Neural crest cell (in vitro differentiated cells): Measurements from ENCODE around the gene NAPB. TPM values are rescaled to one million over a fixed set of nuclear protein-coding genes. Genes with fewer than 3 reads are reported as not detected.

Experiments
- DNase-seq: peaks from one replicate; pipeline ENCODE4 v3.0.0; 2021; ENCODE audit warnings: low read depth, mixed read lengths, low spot score
- H3K27ac Mint-ChIP-seq: one replicate; pipeline ENCODE4 v1.8.0; 2021; ENCODE audit warnings: mild to moderate bottlenecking, mixed read lengths; ENCODE audit not compliant: unreplicated experiment
- H3K27me3 Mint-ChIP-seq: 2 replicates; pipeline ENCODE4 v1.8.0; 2021; ENCODE audit warnings: low read depth, mild to moderate bottlenecking, mixed read lengths
- H3K36me3 Mint-ChIP-seq: 2 replicates; pipeline ENCODE4 v1.8.0; 2021; ENCODE audit warnings: low read depth, mild to moderate bottlenecking, mixed read lengths
- H3K4me1 Mint-ChIP-seq: 2 replicates; pipeline ENCODE4 v1.8.0; 2021; ENCODE audit warnings: mixed read lengths
- H3K4me3 Mint-ChIP-seq: one replicate; pipeline ENCODE4 v1.8.0; 2021; ENCODE audit warnings: mild to moderate bottlenecking, mixed read lengths
- H3K9me3 Mint-ChIP-seq: 2 replicates; pipeline ENCODE4 v1.8.0; 2021; ENCODE audit warnings: mixed read lengths
- total RNA-seq: library from RNA; stranded (reverse); gene quantifications from 2 replicates; pipeline ENCODE4 v1.2.1, GENCODE V29; 2021
- TF ChIP-seq, protein P1 (sequence below): fragments of 200-600 bp; sonication (generic); conservative IDR thresholded peaks from 2 replicates; pipeline ENCODE4 v1.5.0; 2021; ENCODE audit warnings: antibody characterized with exemption, mild to moderate bottlenecking

NAPB gene
- total RNA-seq, 1 donor from 2014 or later = 14.6 TPM

- no peak for DNase-seq
- H3K9me3 Mint-ChIP-seq = no peaks in the 10 kb centered on the region
- TF ChIP-seq, protein P1, sequence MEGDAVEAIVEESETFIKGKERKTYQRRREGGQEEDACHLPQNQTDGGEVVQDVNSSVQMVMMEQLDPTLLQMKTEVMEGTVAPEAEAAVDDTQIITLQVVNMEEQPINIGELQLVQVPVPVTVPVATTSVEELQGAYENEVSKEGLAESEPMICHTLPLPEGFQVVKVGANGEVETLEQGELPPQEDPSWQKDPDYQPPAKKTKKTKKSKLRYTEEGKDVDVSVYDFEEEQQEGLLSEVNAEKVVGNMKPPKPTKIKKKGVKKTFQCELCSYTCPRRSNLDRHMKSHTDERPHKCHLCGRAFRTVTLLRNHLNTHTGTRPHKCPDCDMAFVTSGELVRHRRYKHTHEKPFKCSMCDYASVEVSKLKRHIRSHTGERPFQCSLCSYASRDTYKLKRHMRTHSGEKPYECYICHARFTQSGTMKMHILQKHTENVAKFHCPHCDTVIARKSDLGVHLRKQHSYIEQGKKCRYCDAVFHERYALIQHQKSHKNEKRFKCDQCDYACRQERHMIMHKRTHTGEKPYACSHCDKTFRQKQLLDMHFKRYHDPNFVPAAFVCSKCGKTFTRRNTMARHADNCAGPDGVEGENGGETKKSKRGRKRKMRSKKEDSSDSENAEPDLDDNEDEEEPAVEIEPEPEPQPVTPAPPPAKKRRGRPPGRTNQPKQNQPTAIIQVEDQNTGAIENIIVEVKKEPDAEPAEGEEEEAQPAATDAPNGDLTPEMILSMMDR = no peak
- no peak overlapping the region for H3K4me3 Mint-ChIP-seq
- H3K27me3 Mint-ChIP-seq = no peaks in the 10 kb centered on the region
- peaks cover 17% of the 10 kb centered on the region for H3K36me3 Mint-ChIP-seq
- no peak overlapping the region for H3K27ac Mint-ChIP-seq
- H3K4me1 Mint-ChIP-seq = peaks cover 41% of the 10 kb centered on the region
These were observed 53.5 kb downstream of the NAPB start for GRCh38 chr20:23367770-23368169.

GRCh38 chr20:23366384-23366783, 54.9 kb downstream of the NAPB start:
- H3K27ac Mint-ChIP-seq = no peak overlapping the region
- DNase-seq = no peak
- H3K4me3 Mint-ChIP-seq = peak overlapping the region; percentile 83
- TF ChIP-seq, protein P1 = no peak
- no peaks in the 10 kb centered on the region for H3K27me3 Mint-ChIP-seq
- peaks cover 17% of the 10 kb centered on the region for H3K36me3 Mint-ChIP-seq
- H3K9me3 Mint-ChIP-seq = no peaks in the 10 kb centered on the region
- peaks cover 42% of the 10 kb centered on the region for H3K4me1 Mint-ChIP-seq

GRCh38 chr20:23365390-23366165, 55.7 kb downstream of the NAPB start:
- Mint-ChIP-seq H3K27me3 (no peaks in the 10 kb centered on the region), H3K4me1 (peaks cover 49% of the 10 kb centered on the region), H3K36me3 (peaks cover 17% of the 10 kb centered on the region), H3K9me3 (no peaks in the 10 kb centered on the region), H3K27ac (peak overlapping the region; percentile 90), H3K4me3 (peak overlapping the region; percentile 83)
- TF ChIP-seq, protein P1 = no peak
- DNase-seq = no peak

DNA sequence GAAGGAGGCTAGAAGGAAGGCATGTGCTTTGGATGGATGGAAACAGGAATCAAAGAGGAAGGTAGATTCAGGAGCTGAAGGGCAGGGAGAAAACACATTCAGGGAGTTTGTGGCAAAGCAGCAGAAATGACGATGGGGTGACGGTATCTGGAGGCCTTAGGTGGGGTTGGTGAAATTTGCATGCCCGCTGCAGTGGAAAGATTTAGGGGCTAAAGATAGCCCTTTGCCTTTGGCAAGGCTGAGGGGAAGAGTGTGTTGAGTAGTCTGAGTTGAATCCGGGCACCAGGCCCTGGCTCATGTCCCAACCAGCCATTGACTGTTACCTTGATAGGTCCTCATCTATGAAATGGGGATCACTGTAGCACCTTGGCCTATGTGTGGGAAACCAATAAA, 58.0 kb downstream of the NAPB start:
- DNase-seq = no peak
- peaks cover 61% of the 10 kb centered on the region for H3K4me1 Mint-ChIP-seq
- H3K36me3 Mint-ChIP-seq = peaks cover 17% of the 10 kb centered on the region
- no peaks in the 10 kb centered on the region for H3K27me3 Mint-ChIP-seq
- H3K9me3 Mint-ChIP-seq = no peaks in the 10 kb centered on the region
- H3K27ac Mint-ChIP-seq = peak overlapping the region; percentile 58
- H3K4me3 Mint-ChIP-seq = peak overlapping the region; percentile 97
- TF ChIP-seq, protein P1 = no peak

DNA sequence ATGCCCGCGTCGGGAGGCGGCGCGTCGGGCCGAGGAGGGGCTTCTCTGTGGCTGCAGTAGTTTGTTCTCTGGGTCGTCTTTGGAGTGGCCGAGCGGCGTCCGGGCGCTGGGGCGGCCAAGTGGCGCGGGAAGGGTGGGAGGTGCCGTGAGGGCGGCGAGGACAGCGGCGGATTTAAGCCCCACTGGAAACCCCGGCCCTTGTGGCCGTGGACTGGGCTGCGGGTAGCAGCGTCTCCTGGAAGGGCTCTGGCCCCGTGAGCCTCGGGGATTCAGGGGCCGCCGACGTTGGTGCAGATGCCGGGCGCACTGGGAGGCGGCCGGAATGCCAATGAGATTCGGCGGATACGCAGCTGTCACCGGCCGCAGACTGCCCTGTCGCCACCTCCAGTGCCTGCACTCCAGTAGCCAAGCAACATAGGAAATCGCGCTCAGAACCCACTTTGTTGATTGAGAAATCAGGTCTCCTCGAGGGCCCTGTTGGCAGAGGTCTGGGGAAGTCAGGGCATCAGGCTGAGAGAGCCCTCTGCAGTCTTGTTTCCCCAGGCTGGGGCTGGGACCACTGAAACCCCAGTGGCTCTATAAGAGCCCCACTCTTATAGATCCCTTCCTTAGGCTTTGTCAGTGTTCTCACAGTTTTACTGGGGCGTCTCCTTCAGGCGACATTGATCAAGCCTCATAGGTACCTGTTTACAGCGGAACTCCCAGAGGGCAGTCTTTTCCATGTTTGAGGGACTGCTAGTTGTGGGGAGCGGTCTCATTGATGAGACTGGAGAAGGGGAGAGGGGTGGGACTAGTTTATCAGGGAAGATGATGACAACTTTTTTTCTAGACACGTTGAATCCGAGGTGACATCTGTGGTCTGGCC, 58.7 kb downstream of the NAPB start:
- peaks cover 62% of the 10 kb centered on the region for H3K4me1 Mint-ChIP-seq
- H3K36me3 Mint-ChIP-seq = peaks cover 17% of the 10 kb centered on the region
- TF ChIP-seq, protein P1 = no peak
- no peaks in the 10 kb centered on the region for H3K27me3 Mint-ChIP-seq
- peak overlapping the region; percentile 95 for H3K27ac Mint-ChIP-seq
- no peak for DNase-seq
- H3K4me3 Mint-ChIP-seq = peak overlapping the region; percentile 97
- H3K9me3 Mint-ChIP-seq = no peaks in the 10 kb centered on the region
